ENCODE results near the gene UNC45B. TPM values are rescaled to one million over a fixed set of nuclear protein-coding genes. Genes with fewer than 3 reads are reported as not detected.
"Not testable (repeated sequence)": the region's sequence is repeated elsewhere in the genome, so short reads cannot be mapped to it uniquely, and the experiment has no call there.

The UNC45B gene
- total RNA-seq, 1 donor from 2014 or later = not detected

DNA sequence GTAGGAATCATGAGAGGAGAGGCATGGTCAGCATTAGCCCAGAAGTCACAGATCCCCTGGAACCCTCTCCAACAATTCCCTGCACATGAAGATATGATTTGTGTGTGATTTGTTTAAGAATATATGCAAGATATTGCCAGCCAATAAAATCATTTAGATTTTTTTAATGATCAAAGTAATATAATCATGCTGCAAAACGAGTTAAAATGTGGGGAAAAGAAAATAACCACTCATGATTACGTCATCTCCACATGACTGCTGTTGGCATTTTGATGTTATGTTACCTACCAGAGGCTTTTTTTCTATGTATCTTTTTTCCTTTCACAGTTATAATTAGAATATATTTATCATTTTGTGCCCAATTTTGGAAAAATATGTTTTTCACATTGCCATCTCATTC lies 24.2 kb downstream of the UNC45B start:
- CTCF ChIA-PET = interaction anchor here (1.3 to 1.7 kb wide), 2 partner anchors 141 to 575 kb away, joined by 4 to 8 read pairs; no protein-coding TSS in a partner anchor
- no peaks in the 10 kb centered on the region for H3K9me3 Mint-ChIP-seq
- H3K4me3 Mint-ChIP-seq = no peak overlapping the region
- no peaks in the 10 kb centered on the region for H3K36me3 Mint-ChIP-seq (ENCODE audit: low read depth)
- TF ChIP-seq, protein P1, sequence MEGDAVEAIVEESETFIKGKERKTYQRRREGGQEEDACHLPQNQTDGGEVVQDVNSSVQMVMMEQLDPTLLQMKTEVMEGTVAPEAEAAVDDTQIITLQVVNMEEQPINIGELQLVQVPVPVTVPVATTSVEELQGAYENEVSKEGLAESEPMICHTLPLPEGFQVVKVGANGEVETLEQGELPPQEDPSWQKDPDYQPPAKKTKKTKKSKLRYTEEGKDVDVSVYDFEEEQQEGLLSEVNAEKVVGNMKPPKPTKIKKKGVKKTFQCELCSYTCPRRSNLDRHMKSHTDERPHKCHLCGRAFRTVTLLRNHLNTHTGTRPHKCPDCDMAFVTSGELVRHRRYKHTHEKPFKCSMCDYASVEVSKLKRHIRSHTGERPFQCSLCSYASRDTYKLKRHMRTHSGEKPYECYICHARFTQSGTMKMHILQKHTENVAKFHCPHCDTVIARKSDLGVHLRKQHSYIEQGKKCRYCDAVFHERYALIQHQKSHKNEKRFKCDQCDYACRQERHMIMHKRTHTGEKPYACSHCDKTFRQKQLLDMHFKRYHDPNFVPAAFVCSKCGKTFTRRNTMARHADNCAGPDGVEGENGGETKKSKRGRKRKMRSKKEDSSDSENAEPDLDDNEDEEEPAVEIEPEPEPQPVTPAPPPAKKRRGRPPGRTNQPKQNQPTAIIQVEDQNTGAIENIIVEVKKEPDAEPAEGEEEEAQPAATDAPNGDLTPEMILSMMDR (IDR thresholded peaks at IDR 0.05) = no peak
- peaks cover 13% of the 10 kb centered on the region for H3K27me3 Mint-ChIP-seq
- intact Hi-C loops (cut with micrococcal nuclease) = loop anchor here (1.0 to 2.0 kb wide), 3 partner anchors 141 to 367 kb away; no protein-coding TSS in a partner anchor
- no peaks in the 10 kb centered on the region for H3K4me1 Mint-ChIP-seq
- ATAC-seq (ENCODE audit: low read depth) (no peak), DNase-seq (no peak)
- H3K27ac Mint-ChIP-seq = no peak overlapping the region
- POLR2A ChIA-PET = no interaction called here

DNA sequence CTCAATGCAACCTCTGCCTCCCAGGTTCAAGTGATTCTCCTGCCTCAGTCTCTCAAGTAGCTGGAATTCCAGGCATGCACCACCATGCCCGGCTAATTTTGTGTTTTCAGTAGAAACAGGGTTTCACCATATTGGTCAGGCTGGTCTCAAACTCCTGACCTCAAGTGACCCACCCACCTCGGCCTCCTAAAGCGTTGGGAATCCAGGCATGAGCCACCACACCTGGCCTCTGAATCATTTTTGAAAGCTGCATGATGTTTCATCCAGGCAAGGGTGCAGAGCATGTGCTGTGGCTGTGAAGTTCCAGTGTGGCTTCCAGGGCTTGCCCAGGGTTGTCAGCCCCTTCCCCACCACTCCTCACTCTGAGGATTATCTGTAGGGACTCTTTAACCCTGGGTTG lies 24.7 kb downstream of the UNC45B start:
- H3K4me1 Mint-ChIP-seq; H3K36me3 Mint-ChIP-seq (ENCODE audit: low read depth); POLR2A ChIA-PET; intact Hi-C loops (cut with micrococcal nuclease); CTCF ChIA-PET; DNase-seq; H3K4me3 Mint-ChIP-seq; H3K9me3 Mint-ChIP-seq; ATAC-seq (ENCODE audit: low read depth); H3K27ac Mint-ChIP-seq: not testable (repeated sequence)
- H3K27me3 Mint-ChIP-seq = peaks cover 13% of the 10 kb centered on the region

DNA sequence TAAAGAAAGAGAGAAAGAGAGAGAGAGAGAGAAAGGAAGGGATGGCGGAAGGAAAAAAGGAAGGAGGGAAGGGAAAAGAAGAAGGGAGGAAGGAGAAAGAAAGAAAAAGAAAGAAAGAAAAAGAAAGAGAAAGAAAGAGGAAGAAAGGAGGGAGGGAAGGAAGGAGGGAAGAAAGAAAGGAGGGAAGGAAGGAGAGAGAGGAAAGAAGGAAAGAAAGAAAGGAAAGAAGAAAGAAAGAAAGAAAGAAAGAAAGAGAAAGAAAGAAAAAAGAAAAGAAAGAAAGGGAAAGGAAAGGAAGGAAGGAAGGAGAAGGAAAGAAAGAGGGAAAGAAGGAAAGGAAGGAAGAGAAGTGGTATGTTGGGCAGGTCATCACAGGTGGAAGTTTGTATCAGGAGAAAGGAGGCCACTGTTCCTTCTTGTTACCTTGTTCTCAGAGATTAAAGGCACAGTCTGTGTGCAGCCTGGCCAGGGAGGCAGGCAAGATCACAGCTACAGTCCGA lies 27.3 kb downstream of the UNC45B start:
- Mint-ChIP-seq H3K36me3 (ENCODE audit: low read depth) (no peaks in the 10 kb centered on the region), H3K4me1 (no peaks in the 10 kb centered on the region), H3K4me3 (no peak overlapping the region), H3K27ac (no peak overlapping the region), H3K9me3 (no peaks in the 10 kb centered on the region), H3K27me3 (peaks cover 3% of the 10 kb centered on the region)
- CTCF ChIA-PET = no interaction called here
- DNase-seq (no peak), ATAC-seq (ENCODE audit: low read depth) (no peak)
- TF ChIP-seq, protein P1 (IDR thresholded peaks at IDR 0.05) = no peak
- POLR2A ChIA-PET = no interaction called here
- intact Hi-C loops (cut with micrococcal nuclease) = no loop called here

DNA sequence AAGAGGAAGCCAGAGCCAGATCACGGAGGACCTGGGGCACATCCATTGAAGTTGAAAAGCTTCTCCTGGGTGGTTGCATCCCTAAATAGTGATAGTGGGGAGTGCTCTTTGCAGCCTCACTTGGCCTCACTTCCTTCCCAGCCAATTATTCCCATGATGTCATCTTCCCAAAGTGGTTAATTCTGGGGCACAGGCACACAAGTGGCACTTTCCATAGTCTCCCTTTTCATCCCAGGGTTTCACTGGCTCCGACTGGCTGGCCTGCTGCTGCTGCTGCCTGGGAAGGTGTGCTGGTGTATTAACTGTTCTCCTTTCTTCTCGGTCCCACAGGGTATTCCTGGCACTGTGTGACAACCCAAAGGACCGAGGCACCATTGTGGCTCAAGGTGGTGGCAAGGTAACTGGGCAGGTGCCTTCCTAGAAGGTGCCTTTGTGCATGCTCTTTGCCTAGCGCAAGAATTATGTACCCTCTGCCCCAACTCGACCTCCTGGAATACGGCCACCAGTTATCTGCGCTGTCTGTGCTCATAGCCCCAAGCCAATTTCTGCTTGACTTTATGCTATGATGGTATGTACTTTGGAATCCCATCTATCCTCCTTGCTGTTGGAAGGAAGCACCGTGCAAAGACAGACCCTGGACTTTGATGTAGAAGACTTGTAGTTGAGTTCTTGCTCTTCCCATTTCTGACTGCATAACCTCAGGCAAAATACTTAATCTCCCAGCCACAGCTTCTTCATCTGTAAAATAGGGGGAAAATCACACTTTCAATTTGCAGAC lies 28.2 kb downstream of the UNC45B start:
- ATAC-seq (ENCODE audit: low read depth) (no peak), DNase-seq (no peak)
- no peak overlapping the region for H3K4me3 Mint-ChIP-seq
- no peaks in the 10 kb centered on the region for H3K4me1 Mint-ChIP-seq
- H3K27me3 Mint-ChIP-seq = peaks cover 2% of the 10 kb centered on the region
- ChIA-PET CTCF (no interaction called here), POLR2A (interaction anchor here (0.6 kb wide), 1 partner anchor 606 kb away, joined by 3 read pairs; no protein-coding TSS in a partner anchor)
- no peak overlapping the region for H3K27ac Mint-ChIP-seq
- H3K36me3 Mint-ChIP-seq (ENCODE audit: low read depth) = no peaks in the 10 kb centered on the region
- intact Hi-C loops (cut with micrococcal nuclease) = no loop called here
- H3K9me3 Mint-ChIP-seq = no peaks in the 10 kb centered on the region
- TF ChIP-seq, protein P1 (IDR thresholded peaks at IDR 0.05) = no peak

DNA sequence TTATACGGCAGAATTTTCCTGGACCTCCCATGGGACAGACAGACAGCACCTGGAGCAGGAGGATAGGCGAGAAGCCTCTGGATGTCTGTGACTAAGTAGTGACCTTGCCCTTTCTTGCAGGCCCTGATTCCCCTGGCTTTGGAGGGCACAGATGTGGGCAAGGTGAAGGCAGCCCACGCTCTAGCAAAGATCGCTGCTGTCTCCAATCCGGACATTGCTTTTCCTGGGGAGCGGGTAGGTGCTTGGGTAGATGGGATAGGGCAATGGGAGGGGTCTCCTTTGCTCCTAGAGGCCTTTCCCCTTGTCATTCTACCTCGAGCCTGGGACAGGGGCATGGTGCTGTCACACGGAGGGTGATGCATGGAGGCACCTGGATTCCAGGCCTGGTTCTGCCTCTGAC lies 29.3 kb downstream of the UNC45B start:
- peaks cover 2% of the 10 kb centered on the region for H3K27me3 Mint-ChIP-seq
- TF ChIP-seq, protein P1 (IDR thresholded peaks at IDR 0.05) = no peak
- H3K9me3 Mint-ChIP-seq = no peaks in the 10 kb centered on the region
- no peaks in the 10 kb centered on the region for H3K36me3 Mint-ChIP-seq (ENCODE audit: low read depth)
- intact Hi-C loops (cut with micrococcal nuclease) = no loop called here
- DNase-seq = no peak
- no peak overlapping the region for H3K27ac Mint-ChIP-seq
- H3K4me1 Mint-ChIP-seq = no peaks in the 10 kb centered on the region
- CTCF ChIA-PET = no interaction called here
- POLR2A ChIA-PET = no interaction called here
- no peak for ATAC-seq (ENCODE audit: low read depth)
- H3K4me3 Mint-ChIP-seq = no peak overlapping the region

DNA sequence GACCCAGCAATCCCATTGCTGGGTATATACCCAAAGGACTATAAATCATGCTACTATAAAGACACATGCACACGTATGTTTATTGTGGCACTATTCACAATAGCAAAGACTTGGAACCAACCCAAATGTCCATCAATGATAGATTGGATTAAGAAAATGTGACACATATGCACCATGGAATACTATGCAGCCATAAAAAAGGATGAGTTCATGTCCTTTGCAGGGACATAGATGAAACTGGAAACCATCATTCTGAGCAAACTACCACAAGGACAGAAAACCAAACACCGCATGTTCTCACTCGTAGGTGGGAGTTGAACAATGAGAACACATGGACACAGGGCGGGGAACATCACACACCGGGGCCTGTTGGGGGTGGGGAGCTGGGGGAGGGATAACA lies 31.8 kb downstream of the UNC45B start:
- H3K36me3 Mint-ChIP-seq (ENCODE audit: low read depth); H3K27ac Mint-ChIP-seq; DNase-seq; H3K9me3 Mint-ChIP-seq; intact Hi-C loops (cut with micrococcal nuclease); H3K4me1 Mint-ChIP-seq; POLR2A ChIA-PET; H3K4me3 Mint-ChIP-seq; CTCF ChIA-PET; ATAC-seq (ENCODE audit: low read depth): not testable (repeated sequence)
- H3K27me3 Mint-ChIP-seq = peaks cover 12% of the 10 kb centered on the region
